Fibroblast of skin of left biceps (primary cell): ENCODE measurements around the gene BLOC1S3.
"Not testable (repeated sequence)": the region's sequence is repeated elsewhere in the genome, so short reads cannot be mapped to it uniquely, and the experiment has no call there.

ENCODE experiments used
- DNase-seq, 2 experiments: peaks; one replicate each; pipeline ENCODE4 v3.0.0-alpha.2; 2013; ENCODE audit warnings: low read depth in 2 of 2

Gene BLOC1S3

DNA sequence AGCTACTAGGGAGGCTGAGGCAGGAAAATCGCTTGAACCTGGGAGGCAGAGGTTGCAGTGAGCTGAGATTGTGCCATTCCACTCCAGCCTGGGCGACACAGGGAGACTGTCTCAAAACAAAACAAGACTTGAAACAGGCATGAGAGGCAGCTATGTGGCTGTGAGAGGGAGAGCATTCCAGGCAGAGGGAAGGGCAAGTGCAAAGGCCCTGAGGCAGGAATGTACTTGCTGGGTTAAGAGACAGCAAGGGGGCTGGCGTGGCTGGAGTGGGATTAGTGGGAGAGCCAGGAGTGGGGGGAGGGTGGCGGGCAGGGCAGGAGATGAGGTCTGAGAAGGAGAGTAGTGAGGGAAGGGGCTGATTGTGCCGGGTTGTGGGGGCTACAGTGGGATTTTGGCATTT, 45.3 kb downstream of the BLOC1S3 start:
- DNase-seq: no peak

DNA sequence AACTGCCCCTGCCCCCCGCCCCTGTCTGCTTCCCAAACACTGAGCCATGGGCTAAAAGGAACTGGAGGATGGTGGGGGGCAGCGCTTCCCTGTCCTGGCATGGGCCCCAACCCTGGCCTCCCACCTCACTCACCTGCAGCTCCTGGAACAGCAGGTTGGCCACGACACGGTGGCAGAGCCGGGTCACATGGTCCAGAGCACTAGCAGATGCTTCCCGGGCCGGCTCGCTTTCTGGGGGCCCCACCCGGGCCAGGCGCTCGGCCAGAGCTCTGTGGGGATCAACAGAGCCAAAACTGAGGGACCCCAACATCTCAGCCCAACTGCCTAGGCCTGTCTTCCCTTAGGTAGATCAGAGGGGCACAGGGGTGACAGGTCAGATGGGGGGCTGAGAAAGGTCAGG, 46.1 kb downstream of the BLOC1S3 start:
- no peak for DNase-seq

DNA sequence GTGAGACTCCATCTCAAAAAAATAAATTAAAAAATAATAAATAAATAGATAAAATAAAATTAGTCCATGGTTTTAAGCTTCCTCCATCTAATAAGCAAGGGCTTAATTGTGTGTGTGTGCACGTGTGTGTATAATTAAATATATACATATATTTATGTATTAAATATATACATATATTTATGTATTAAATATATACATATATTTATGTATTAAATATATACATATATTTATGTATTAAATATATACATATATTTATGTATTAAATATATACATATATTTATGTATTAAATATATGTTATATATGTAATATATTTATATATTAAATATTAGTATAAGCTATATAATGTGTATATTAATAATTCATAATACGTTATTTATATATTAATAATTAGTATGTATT, 50.5 kb downstream of the BLOC1S3 start:
- DNase-seq: not testable (repeated sequence)
